ENCODE measurements around the gene COLEC12.
A peak's percentile ranks its signal among the peaks of the same experiment; 100 is the strongest.

Gene COLEC12

GRCh38 chr18:285817-286216 is 214.7 kb downstream of the COLEC12 start:
- TF ChIP-seq POLR2AphosphoS5 (IDR thresholded peaks at IDR 0.05; ENCODE audit: borderline replicate concordance, low read depth, low read length): no peak
- TF ChIP-seq EZH2 (IDR thresholded peaks at IDR 0.05): no peak
- no peak for TF ChIP-seq FOXP2 (optimal IDR thresholded peaks at IDR 0.05; ENCODE audit: control extremely low read depth, extremely low read length, insufficient read depth)
- Histone ChIP-seq H3K9ac (ENCODE audit: insufficient read length) (no peak overlapping the region), H3K27ac (no peak overlapping the region), H3K4me3 (no peak overlapping the region), H3K9me3 (ENCODE audit: low read depth, low read length) (no peaks in the 10 kb centered on the region), H3K36me3 (ENCODE audit: insufficient read depth, low read length) (no peaks in the 10 kb centered on the region)
- DNase-seq (ENCODE audit: low read depth, low spot score): no peak

- Histone ChIP-seq H3K9me3 (ENCODE audit: low read depth, low read length) (no peaks in the 10 kb centered on the region), H3K9ac (ENCODE audit: insufficient read length) (no peak overlapping the region), H3K27ac (no peak overlapping the region), H3K4me3 (no peak overlapping the region), H3K36me3 (ENCODE audit: insufficient read depth, low read length) (no peaks in the 10 kb centered on the region)
- no peak for DNase-seq (ENCODE audit: low read depth, low spot score)
- TF ChIP-seq POLR2AphosphoS5 (IDR thresholded peaks at IDR 0.05; ENCODE audit: borderline replicate concordance, low read depth, low read length): no peak
- TF ChIP-seq EZH2 (IDR thresholded peaks at IDR 0.05): no peak
- TF ChIP-seq FOXP2 (optimal IDR thresholded peaks at IDR 0.05; ENCODE audit: control extremely low read depth, extremely low read length, insufficient read depth): no peak
Measured at GRCh38 chr18:275486-275885, 225.0 kb downstream of the COLEC12 start.

GRCh38 chr18:274313-274712 is 226.2 kb downstream of the COLEC12 start:
- no peak overlapping the region for H3K4me3 ChIP-seq
- H3K9ac ChIP-seq (ENCODE audit: insufficient read length): no peak overlapping the region
- H3K36me3 ChIP-seq (ENCODE audit: insufficient read depth, low read length): no peaks in the 10 kb centered on the region
- H3K9me3 ChIP-seq (ENCODE audit: low read depth, low read length): no peaks in the 10 kb centered on the region
- TF ChIP-seq EZH2 (IDR thresholded peaks at IDR 0.05): no peak
- TF ChIP-seq POLR2AphosphoS5 (IDR thresholded peaks at IDR 0.05; ENCODE audit: borderline replicate concordance, low read depth, low read length): no peak
- TF ChIP-seq FOXP2 (optimal IDR thresholded peaks at IDR 0.05; ENCODE audit: control extremely low read depth, extremely low read length, insufficient read depth): no peak
- DNase-seq (ENCODE audit: low read depth, low spot score): no peak
- H3K27ac ChIP-seq: no peak overlapping the region

- DNase-seq (ENCODE audit: low read depth, low spot score): no peak
- Histone ChIP-seq H3K4me3 (no peak overlapping the region), H3K27ac (no peak overlapping the region), H3K36me3 (ENCODE audit: insufficient read depth, low read length) (no peaks in the 10 kb centered on the region), H3K9me3 (ENCODE audit: low read depth, low read length) (no peaks in the 10 kb centered on the region), H3K9ac (ENCODE audit: insufficient read length) (no peak overlapping the region)
- TF ChIP-seq FOXP2 (optimal IDR thresholded peaks at IDR 0.05; ENCODE audit: control extremely low read depth, extremely low read length, insufficient read depth) (no peak), EZH2 (IDR thresholded peaks at IDR 0.05) (no peak), POLR2AphosphoS5 (IDR thresholded peaks at IDR 0.05; ENCODE audit: borderline replicate concordance, low read depth, low read length) (no peak)
Measured at GRCh38 chr18:273525-273924, 227.0 kb downstream of the COLEC12 start.

GRCh38 chr18:272650-273049 is 227.9 kb downstream of the COLEC12 start:
- TF ChIP-seq FOXP2 (optimal IDR thresholded peaks at IDR 0.05; ENCODE audit: control extremely low read depth, extremely low read length, insufficient read depth): no peak
- TF ChIP-seq POLR2AphosphoS5 (IDR thresholded peaks at IDR 0.05; ENCODE audit: borderline replicate concordance, low read depth, low read length): no peak
- no peak for TF ChIP-seq EZH2 (IDR thresholded peaks at IDR 0.05)
- Histone ChIP-seq H3K9me3 (ENCODE audit: low read depth, low read length) (no peaks in the 10 kb centered on the region), H3K36me3 (ENCODE audit: insufficient read depth, low read length) (no peaks in the 10 kb centered on the region), H3K9ac (ENCODE audit: insufficient read length) (no peak overlapping the region), H3K27ac (no peak overlapping the region), H3K4me3 (no peak overlapping the region)
- no peak for DNase-seq (ENCODE audit: low read depth, low spot score)

GRCh38 chr18:269480-270095 is 230.9 kb downstream of the COLEC12 start:
- Histone ChIP-seq H3K36me3 (ENCODE audit: insufficient read depth, low read length) (peaks cover 16% of the 10 kb centered on the region), H3K9me3 (ENCODE audit: low read depth, low read length) (no peaks in the 10 kb centered on the region), H3K4me3 (peak overlapping the region; percentile 14; the same call in 1 of the 2 replicates), H3K9ac (ENCODE audit: insufficient read length) (no peak overlapping the region), H3K27ac (peak overlapping the region; percentile 27; the same call in 1 of the 2 replicates)
- no peak for DNase-seq (ENCODE audit: low read depth, low spot score)
- TF ChIP-seq EZH2 (IDR thresholded peaks at IDR 0.05) (no peak), FOXP2 (optimal IDR thresholded peaks at IDR 0.05; ENCODE audit: control extremely low read depth, extremely low read length, insufficient read depth) (no peak), POLR2AphosphoS5 (IDR thresholded peaks at IDR 0.05; ENCODE audit: borderline replicate concordance, low read depth, low read length) (no peak)

GRCh38 chr18:267688-268552 is 232.6 kb downstream of the COLEC12 start, which contains the start of gene THOC1:
Gene THOC1, minus strand, starts transcription at chr18:268047. Its CDS starts 28 bp downstream, at chr18:268019.
- peak within 1 kb of the TSS; percentile 98 for H3K4me3 ChIP-seq
- H3K27ac ChIP-seq: peak within 1 kb of the TSS; percentile 82
- TF ChIP-seq POLR2AphosphoS5 (IDR thresholded peaks at IDR 0.05; ENCODE audit: borderline replicate concordance, low read depth, low read length) (peak; percentile 99), EZH2 (IDR thresholded peaks at IDR 0.05) (no peak), FOXP2 (optimal IDR thresholded peaks at IDR 0.05; ENCODE audit: control extremely low read depth, extremely low read length, insufficient read depth) (peak; percentile 47)
- peaks cover 28% of the 10 kb centered on the region for H3K36me3 ChIP-seq (ENCODE audit: insufficient read depth, low read length)
- H3K9me3 ChIP-seq (ENCODE audit: low read depth, low read length): no peaks in the 10 kb centered on the region
- H3K9ac ChIP-seq (ENCODE audit: insufficient read length): peak within 1 kb of the TSS; percentile 98
- DNase-seq (ENCODE audit: low read depth, low spot score): no peak

GRCh38 chr18:267380-267687 is 233.2 kb downstream of the COLEC12 start:
- H3K9me3 ChIP-seq (ENCODE audit: low read depth, low read length): no peaks in the 10 kb centered on the region
- peak overlapping the region; percentile 98 for H3K4me3 ChIP-seq
- no peak overlapping the region for H3K27ac ChIP-seq
- peaks cover 34% of the 10 kb centered on the region for H3K36me3 ChIP-seq (ENCODE audit: insufficient read depth, low read length)
- DNase-seq (ENCODE audit: low read depth, low spot score): no peak
- H3K9ac ChIP-seq (ENCODE audit: insufficient read length): peak overlapping the region; percentile 98
- no peak for TF ChIP-seq FOXP2 (optimal IDR thresholded peaks at IDR 0.05; ENCODE audit: control extremely low read depth, extremely low read length, insufficient read depth)
- TF ChIP-seq EZH2 (IDR thresholded peaks at IDR 0.05): no peak
- no peak for TF ChIP-seq POLR2AphosphoS5 (IDR thresholded peaks at IDR 0.05; ENCODE audit: borderline replicate concordance, low read depth, low read length)
